Hepatocyte (in vitro differentiated cells): ENCODE data around the gene RIOK3.

Experiments
- EZH2 ChIP-seq: fragments of 200-600 bp; sonication (generic); IDR thresholded peaks from 2 replicates; pipeline ENCODE4 v1.6.1; 2016; ENCODE audit warnings: antibody characterized with exemption, mild to moderate bottlenecking, borderline replicate concordance
- EZH2phosphoT487 ChIP-seq: fragments of 200-600 bp; sonication (generic); IDR thresholded peaks from one replicate; pipeline ENCODE4 v1.6.1; 2018; ENCODE audit warnings: antibody characterized with exemption, mild to moderate bottlenecking, low read depth, moderate library complexity; ENCODE audit not compliant: unreplicated experiment, severe bottlenecking
- TF ChIP-seq, protein P1 (sequence below): fragments of 200-600 bp; sonication (generic); IDR thresholded peaks from 2 replicates; pipeline ENCODE4 v1.5.1; 2016; ENCODE audit warnings: antibody characterized with exemption, mild to moderate bottlenecking; ENCODE audit not compliant: poor library complexity

DNA sequence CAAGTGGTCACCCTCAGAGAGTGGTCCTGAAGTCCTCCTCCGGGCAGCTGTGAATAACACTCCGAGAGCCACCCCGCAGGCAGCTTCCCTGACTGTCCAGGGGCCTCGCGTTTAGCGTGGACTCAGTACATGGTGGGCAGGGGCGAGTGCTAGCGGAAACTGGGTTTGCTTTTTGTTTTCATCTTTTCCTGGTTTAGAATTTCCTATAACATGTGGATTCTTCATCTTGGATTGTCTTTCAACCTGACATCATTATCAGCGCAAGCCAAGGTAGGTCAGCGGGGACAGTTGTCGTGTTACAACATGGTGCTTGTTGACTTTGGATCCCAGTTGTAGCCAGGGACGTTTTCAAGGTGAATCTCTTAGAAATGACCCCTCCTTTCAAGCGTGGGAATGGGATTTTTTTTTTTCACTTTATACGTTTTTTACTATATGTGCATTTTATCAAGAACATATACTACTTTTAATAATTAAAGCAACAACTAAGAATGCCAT, 71.2 kb downstream of the RIOK3 start:
- TF ChIP-seq EZH2 (no peak), EZH2phosphoT487 (no peak)
- TF ChIP-seq, protein P1, sequence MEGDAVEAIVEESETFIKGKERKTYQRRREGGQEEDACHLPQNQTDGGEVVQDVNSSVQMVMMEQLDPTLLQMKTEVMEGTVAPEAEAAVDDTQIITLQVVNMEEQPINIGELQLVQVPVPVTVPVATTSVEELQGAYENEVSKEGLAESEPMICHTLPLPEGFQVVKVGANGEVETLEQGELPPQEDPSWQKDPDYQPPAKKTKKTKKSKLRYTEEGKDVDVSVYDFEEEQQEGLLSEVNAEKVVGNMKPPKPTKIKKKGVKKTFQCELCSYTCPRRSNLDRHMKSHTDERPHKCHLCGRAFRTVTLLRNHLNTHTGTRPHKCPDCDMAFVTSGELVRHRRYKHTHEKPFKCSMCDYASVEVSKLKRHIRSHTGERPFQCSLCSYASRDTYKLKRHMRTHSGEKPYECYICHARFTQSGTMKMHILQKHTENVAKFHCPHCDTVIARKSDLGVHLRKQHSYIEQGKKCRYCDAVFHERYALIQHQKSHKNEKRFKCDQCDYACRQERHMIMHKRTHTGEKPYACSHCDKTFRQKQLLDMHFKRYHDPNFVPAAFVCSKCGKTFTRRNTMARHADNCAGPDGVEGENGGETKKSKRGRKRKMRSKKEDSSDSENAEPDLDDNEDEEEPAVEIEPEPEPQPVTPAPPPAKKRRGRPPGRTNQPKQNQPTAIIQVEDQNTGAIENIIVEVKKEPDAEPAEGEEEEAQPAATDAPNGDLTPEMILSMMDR: no peak
